22Rv1 (cell line): ENCODE data around the gene NDC80.
"Not testable (repeated sequence)": the region's sequence is repeated elsewhere in the genome, so short reads cannot be mapped to it uniquely, and the experiment has no call there.

Experiments used
- H3K27ac ChIP-seq: fragments of 450-650 bp; 2 replicates; pipeline ENCODE4 v1.5.1; 2017
- ZFX ChIP-seq: fragments of 450-650 bp; IDR thresholded peaks from 2 replicates; pipeline ENCODE4 v1.6.1; 2017; ENCODE audit warnings: antibody characterized with exemption, borderline replicate concordance
- TF ChIP-seq, protein P1 (sequence below): fragments of 450-650 bp; IDR thresholded peaks from 2 replicates; pipeline ENCODE4 v1.5.1; 2017; ENCODE audit warnings: mild to moderate bottlenecking

Gene NDC80

DNA sequence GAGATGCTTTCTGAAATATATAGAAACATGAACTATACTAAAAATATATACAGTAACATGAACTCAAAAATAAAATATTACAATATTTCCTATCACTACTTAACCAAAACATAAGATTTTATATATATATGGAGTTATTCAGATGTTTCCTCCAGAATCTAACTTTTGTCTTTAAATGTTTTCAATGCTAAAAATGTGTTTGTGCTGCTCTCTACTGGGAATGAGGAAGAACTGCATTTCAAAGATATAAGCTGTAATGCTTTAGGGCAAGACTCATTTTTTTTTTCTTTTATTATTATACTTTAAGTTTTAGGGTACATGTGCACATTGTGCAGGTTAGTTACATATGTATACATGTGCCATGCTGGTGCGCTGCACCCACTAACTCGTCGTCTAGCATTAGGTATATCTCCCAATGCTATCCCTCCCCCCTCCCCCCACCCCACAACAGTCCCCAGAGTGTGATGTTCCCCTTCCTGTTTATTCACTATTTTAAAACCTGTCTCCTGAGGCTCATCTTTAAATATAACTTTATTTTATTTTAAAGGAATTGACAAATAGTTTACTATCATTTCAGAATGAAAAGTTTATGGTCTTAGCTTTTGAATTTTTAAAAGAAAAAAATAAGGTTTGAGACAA lies 29.3 kb upstream of the NDC80 start:
- H3K27ac ChIP-seq: not testable (repeated sequence)
- TF ChIP-seq, protein P1, sequence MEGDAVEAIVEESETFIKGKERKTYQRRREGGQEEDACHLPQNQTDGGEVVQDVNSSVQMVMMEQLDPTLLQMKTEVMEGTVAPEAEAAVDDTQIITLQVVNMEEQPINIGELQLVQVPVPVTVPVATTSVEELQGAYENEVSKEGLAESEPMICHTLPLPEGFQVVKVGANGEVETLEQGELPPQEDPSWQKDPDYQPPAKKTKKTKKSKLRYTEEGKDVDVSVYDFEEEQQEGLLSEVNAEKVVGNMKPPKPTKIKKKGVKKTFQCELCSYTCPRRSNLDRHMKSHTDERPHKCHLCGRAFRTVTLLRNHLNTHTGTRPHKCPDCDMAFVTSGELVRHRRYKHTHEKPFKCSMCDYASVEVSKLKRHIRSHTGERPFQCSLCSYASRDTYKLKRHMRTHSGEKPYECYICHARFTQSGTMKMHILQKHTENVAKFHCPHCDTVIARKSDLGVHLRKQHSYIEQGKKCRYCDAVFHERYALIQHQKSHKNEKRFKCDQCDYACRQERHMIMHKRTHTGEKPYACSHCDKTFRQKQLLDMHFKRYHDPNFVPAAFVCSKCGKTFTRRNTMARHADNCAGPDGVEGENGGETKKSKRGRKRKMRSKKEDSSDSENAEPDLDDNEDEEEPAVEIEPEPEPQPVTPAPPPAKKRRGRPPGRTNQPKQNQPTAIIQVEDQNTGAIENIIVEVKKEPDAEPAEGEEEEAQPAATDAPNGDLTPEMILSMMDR: peak; percentile 81

DNA sequence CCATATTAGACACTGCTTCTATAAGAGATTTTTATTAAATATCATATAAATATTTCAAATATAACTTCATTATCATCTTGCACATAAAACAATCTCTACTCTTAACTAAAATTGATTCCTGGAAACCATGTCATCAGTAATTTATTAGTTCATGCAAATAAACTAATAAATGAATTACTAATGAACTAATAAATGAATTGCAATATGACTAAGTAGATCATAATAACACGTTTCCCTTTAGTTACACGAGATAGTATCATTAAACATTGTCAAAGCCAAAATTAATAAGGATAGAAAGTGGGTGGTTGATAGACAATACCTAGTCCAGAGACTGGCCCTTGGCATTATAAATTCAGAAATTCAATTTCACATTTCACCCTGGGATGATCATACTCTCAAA lies 26.2 kb upstream of the NDC80 start:
- no peak for TF ChIP-seq ZFX
- H3K27ac ChIP-seq: no peak overlapping the region

DNA sequence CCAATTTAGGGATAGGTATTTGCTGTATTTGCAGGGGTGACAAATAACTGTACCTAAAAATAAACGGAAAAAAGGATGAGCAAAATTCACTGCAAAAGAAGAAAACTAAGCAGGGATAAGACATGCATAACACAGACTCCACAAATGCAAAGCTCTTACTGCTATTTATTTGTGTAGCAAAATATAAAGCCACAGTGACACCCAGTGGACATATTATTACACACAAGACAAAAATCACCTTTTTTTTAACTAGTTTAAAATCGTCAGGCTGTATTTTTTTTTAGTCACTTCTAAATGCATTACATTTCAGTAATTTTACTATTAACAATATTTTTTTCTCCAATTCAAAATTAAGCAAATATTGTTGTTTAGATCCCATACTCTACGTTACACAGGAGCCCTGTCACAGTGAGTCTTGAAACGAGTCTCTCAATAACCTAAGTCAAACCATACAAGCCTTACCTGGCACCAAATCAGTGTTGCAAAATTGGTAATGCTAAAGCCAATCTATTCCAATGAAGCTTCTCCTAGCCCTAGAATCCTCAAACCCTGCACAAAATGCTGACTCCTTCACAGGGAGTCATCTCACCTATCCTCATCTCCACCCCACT lies 23.8 kb upstream of the NDC80 start:
- TF ChIP-seq, protein P1: peak; percentile 79
- TF ChIP-seq ZFX: no peak
- no peak overlapping the region for H3K27ac ChIP-seq

DNA sequence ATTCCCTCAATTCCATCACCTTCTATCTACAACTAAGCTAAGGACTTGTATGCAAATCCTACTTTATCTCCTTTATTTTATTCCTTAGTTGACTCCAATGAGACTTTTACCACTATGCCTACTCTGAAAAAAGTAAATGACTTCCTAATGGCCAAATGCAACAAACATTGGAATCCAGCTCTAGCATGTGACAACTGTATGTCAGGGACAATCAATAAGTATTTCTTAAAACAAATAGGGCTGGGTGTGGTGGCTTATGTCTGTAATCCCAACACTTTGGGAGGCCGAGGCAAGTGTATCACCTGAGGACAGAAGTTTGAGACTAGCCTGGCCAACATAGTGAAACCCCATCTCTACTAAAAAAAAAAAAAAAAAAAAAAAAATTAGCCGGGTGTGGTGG lies 21.9 kb upstream of the NDC80 start:
- H3K27ac ChIP-seq: no peak overlapping the region
- TF ChIP-seq, protein P1: no peak
- TF ChIP-seq ZFX: no peak

DNA sequence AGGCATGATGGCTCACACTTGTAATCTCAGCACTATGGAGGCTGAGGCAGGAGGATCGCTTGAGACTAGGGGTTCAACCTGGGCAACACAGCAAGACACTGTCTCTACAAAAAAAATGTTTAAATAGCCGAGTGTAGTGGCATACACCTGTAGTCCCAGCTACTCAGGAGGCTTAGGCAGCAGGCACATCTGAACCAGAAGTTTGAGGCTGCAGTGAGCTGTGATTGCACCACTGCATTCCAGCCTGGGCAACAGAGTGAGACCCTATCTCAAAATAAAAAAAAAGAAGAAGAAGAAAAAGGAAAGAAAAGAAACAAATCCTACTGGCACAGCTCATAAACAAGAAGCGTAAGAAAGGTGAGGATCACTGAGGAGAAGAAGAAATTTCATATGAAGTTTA lies 19.9 kb upstream of the NDC80 start:
- no peak overlapping the region for H3K27ac ChIP-seq
- no peak for TF ChIP-seq ZFX
- TF ChIP-seq, protein P1: no peak

DNA sequence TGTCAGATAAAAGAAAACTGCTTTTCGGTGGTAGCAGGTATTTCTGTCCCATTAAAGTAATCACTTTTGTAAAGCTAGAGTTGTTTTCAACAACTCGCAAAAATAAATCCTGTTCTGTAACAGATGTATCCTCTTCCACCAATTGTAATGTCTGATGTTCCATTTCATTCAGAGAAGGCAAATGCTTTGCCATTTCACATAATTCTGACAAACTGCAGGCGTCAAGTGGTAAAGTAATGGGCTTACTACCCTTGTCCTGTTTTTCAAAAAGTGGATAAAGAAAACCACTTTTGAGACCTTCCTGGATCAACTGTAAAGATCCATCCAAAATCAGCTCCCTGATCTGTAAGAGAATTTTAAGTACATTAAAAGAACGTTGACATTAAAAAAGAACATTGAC lies 16.7 kb upstream of the NDC80 start:
- H3K27ac ChIP-seq: no peak overlapping the region
- TF ChIP-seq ZFX: no peak
- TF ChIP-seq, protein P1: no peak

DNA sequence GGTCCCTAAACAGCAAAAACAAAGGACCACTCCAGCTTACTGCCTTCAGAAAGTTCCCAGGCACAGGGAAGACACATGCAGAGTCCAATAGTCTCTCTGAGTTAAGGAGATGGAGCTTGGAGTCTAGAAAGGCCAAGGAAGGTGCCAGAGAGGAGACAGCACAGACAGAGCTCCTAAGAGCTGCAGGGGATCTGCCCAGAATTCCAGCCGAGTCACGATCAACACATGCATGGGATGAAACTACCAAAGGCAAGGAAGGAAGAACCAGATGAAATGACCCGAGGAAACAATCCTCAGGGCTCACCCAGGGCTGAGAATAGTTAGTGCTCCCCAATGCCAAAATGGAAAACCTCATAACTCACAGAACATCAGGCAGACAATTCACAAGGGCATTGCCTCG lies 15.5 kb upstream of the NDC80 start:
- TF ChIP-seq ZFX: no peak
- TF ChIP-seq, protein P1: no peak
- H3K27ac ChIP-seq: no peak overlapping the region

DNA sequence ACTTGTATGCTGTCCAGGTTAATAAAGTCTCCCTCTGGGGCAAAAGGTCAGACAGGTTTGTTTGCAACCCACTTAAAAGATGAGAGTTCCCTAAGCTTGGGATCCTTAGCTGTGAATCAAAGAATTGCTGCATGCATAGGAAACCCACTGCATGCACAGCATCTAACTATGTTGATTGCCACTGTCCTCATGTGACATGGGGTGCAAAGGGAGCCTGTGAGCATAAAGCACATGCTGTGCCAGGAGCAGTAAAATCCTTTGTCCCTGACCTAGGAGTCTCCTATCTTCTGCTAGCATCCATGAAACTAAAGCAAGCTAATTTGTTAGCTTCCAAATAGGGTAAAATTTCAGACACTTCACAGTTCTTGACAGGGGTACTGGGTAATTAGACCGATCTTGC lies 13.8 kb upstream of the NDC80 start:
- TF ChIP-seq ZFX: no peak
- TF ChIP-seq, protein P1: no peak
- no peak overlapping the region for H3K27ac ChIP-seq
